Body of pancreas (tissue), 4 donors: ENCODE data around the gene ZNF423. TPM values are rescaled to one million over a fixed set of nuclear protein-coding genes. Genes with fewer than 3 reads are reported as not detected.

Experiments used
- ATAC-seq: fragments of 150-250 bp; one replicate; pipeline ENCODE4 v1.9.1; 2016
- DNase-seq, 4 donors: peaks; one replicate each; pipeline ENCODE4 v3.0.0-alpha.2; 2019
- H3K27ac ChIP-seq, 4 donors: fragments of 200-600 bp; sonication (generic); 1 replicate in 3 of 4; 2 replicates in 1 of 4; pipeline versions ENCODE4 v1.5.1 to v1.6.1; 2016 to 2019; ENCODE audit warnings: mild to moderate bottlenecking in 1 of 4, mixed read lengths in 1 of 4, moderate library complexity in 1 of 4
- H3K27me3 ChIP-seq, 2 donors: fragments of 200-600 bp; sonication (generic); one replicate each; pipeline ENCODE4 v1.6.0; 2016; ENCODE audit warnings: mild to moderate bottlenecking in 1 of 2
- H3K36me3 ChIP-seq, 2 donors: fragments of 200-600 bp; sonication (generic); replicated peaks in 1 of 2; 2 replicates each; pipeline ENCODE4 v1.5.1; 2016; ENCODE audit warnings: low read depth in 2 of 2; ENCODE audit not compliant: insufficient read depth in 1 of 2
- H3K4me1 ChIP-seq: fragments of 200-600 bp; sonication (generic); one replicate; pipeline ENCODE4 v1.6.0; 2016
- H3K4me3 ChIP-seq, 2 donors: fragments of 200-600 bp; sonication (generic); 1 replicate in 1 of 2; 2 replicates in 1 of 2; pipeline ENCODE4 v1.5.1; 2016 to 2019
- H3K9me3 ChIP-seq, 3 donors: fragments of 200-600 bp; sonication (generic); 1 replicate in 2 of 3; 2 replicates in 1 of 3; pipeline ENCODE4 v1.5.1; 2016
- CTCF ChIP-seq, 7 experiments: fragments of 450-650 bp in 4 of 7; fragments of 200-600 bp in 3 of 7; sonication (generic) in 3 of 7; IDR thresholded peaks; one replicate each; pipeline ENCODE4 v1.5.1; 2016 to 2019; ENCODE audit warnings: antibody characterized with exemption in 7 of 7
- POLR2A ChIP-seq, 3 donors: fragments of 450-650 bp; IDR thresholded peaks; one replicate each; pipeline ENCODE4 v1.6.1; 2016; ENCODE audit warnings: antibody characterized with exemption in 3 of 3, mild to moderate bottlenecking in 2 of 3
- WGBS, 2 donors: methylation state at CpG; one replicate each; pipeline ENCODE4 v1.1.5; 2017; 5-methylcytosine and 5-hydroxymethylcytosine counted together
- intact Hi-C: fragments of 100-400 bp; cut with DNase I; formaldehyde crosslinking; loops from one replicate; pipeline ENCODE4 v1.15.1; 2023
- total RNA-seq, 2 donors: library from RNA; depleted of rRNA; stranded (reverse); fragments of >200 nt; gene quantifications; one replicate each; pipeline ENCODE4 v1.1.0, GENCODE V29; 2016

Gene ZNF423
- total RNA-seq, 2 donors from 2014 or later, result 4.2 to 9.2 TPM

- H3K4me3 ChIP-seq, result no peak overlapping the region
- no peak for DNase-seq
- no peak overlapping the region for H3K27ac ChIP-seq
- WGBS, 2 donors, result 77 to 80% methylated on average over 13 of the region's 13 CpGs
- H3K27me3 ChIP-seq, result no peaks in the 10 kb centered on the region
- no peaks in the 10 kb centered on the region for H3K4me1 ChIP-seq
- no peaks in the 10 kb centered on the region for H3K36me3 ChIP-seq
- no peak for TF ChIP-seq POLR2A (IDR thresholded peaks at IDR 0.05)
- no peak for TF ChIP-seq CTCF (IDR thresholded peaks at IDR 0.05)
- ATAC-seq, result no peak
- no peaks in the 10 kb centered on the region for H3K9me3 ChIP-seq
- intact Hi-C loops, result no loop called here
Measured at GRCh38 chr16:49670627-49671026, 185.3 kb downstream of the ZNF423 start.

GRCh38 chr16:49665482-49666230, 190.3 kb downstream of the ZNF423 start:
- 84 to 85% methylated on average over 18 of the region's 18 CpGs for WGBS, 2 donors
- no peak for TF ChIP-seq POLR2A (IDR thresholded peaks at IDR 0.05)
- no peaks in the 10 kb centered on the region for H3K27me3 ChIP-seq
- no peak overlapping the region for H3K4me3 ChIP-seq
- ATAC-seq (no peak), DNase-seq (no peak)
- H3K9me3 ChIP-seq, result no peaks in the 10 kb centered on the region
- intact Hi-C loops, result no loop called here
- H3K27ac ChIP-seq, result no peak overlapping the region
- H3K36me3 ChIP-seq, result no peaks in the 10 kb centered on the region
- H3K4me1 ChIP-seq, result no peaks in the 10 kb centered on the region

DNA sequence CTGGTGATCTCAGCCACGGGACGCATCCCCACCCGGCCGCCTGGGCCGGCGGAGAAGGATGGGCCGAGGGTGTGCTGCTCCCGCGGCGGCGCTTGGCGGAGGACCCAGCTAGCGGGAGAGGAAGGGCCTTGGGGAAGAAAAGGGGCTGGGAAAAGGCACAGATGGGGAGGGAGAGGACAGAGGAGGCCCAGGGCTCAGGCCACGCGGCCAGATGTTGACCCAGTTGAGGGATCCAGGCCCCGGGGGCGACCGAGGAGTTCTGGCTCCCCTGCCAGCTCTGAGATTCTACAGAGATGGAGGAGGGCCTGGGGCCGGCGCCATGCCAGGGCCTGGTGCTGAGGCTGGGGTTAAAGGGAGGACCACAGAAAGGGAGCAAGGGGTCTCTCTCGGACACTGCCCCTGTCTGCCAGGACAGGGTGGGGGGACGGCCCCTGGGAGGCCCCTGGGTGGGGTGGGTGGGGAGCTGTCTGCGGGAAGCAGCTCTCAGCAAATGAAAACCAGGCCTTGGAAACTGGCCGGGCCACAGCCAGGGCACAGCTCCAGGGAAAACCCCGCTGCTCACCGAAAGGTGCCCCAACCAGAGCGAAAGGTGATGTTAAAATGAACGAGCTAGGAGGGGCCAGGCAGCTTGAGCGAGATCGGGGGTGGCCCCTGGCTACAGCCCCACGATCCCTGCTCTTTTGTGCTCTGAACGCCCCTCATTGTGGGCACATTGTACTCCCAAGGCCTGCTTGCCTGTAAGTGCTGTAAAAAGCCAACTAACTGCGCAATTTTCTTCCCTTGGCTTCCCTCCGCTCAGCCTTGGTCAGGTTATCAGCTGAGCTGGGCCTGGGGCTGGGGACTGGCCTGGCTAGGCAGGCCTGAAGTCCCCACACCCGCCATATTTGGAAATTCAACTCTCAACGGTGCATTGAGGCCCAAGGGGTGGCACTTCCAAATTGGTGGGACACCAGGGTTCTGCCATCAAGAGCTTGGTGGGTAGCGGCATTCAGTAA, 191.4 kb downstream of the ZNF423 start:
- H3K9me3 ChIP-seq, result no peaks in the 10 kb centered on the region
- peak overlapping the region in 1 of 4 donors; percentile 34 for H3K27ac ChIP-seq
- TF ChIP-seq CTCF (IDR thresholded peaks at IDR 0.05) (no peak), POLR2A (IDR thresholded peaks at IDR 0.05) (no peak)
- DNase-seq (peak in 3 of 4 donors; percentile 18 to 41 (median 25)), ATAC-seq (peak; percentile 54)
- no peak overlapping the region for H3K4me3 ChIP-seq
- no peaks in the 10 kb centered on the region for H3K36me3 ChIP-seq
- H3K27me3 ChIP-seq, result no peaks in the 10 kb centered on the region
- H3K4me1 ChIP-seq, result no peaks in the 10 kb centered on the region
- WGBS, 2 donors, result 72 to 83% methylated on average over 25 to 37 of the region's 37 CpGs
- intact Hi-C loops, result no loop called here

GRCh38 chr16:49663081-49664065, 192.5 kb downstream of the ZNF423 start:
- Histone ChIP-seq H3K4me3 (no peak overlapping the region), H3K4me1 (no peaks in the 10 kb centered on the region), H3K9me3 (no peaks in the 10 kb centered on the region), H3K27ac (peak overlapping the region in 1 of 4 donors; percentile 25), H3K27me3 (no peaks in the 10 kb centered on the region), H3K36me3 (no peaks in the 10 kb centered on the region)
- intact Hi-C loops, result no loop called here
- no peak for ATAC-seq
- WGBS, 2 donors, result 59 to 72% methylated on average over 26 to 28 of the region's 28 CpGs
- no peak for TF ChIP-seq CTCF (IDR thresholded peaks at IDR 0.05)
- no peak for TF ChIP-seq POLR2A (IDR thresholded peaks at IDR 0.05)
- no peak for DNase-seq
